SK-N-SH treated with all-trans-retinoic acid at 6 μM for 48 hours (cell line): ENCODE measurements around the gene MEA1.

ENCODE experiments used
- ARNTL ChIP-seq: fragments of 450-650 bp; formaldehyde crosslinking; IDR thresholded peaks from 2 replicates; pipeline ENCODE4 v1.5.0; 2020; ENCODE audit warnings: low read depth, mild to moderate bottlenecking, moderate library complexity, borderline replicate concordance
- BACH2 ChIP-seq: fragments of 250-450 bp; sonication (Bioruptor Pico); IDR thresholded peaks from 2 replicates; pipeline ENCODE4 v1.9.0; 2021; ENCODE audit warnings: mild to moderate bottlenecking, borderline replicate concordance
- CREB5 ChIP-seq: fragments of 250-450 bp; sonication (Bioruptor Pico); IDR thresholded peaks from 2 replicates; pipeline ENCODE4 v1.5.1; 2020; ENCODE audit warnings: low read depth, mild to moderate bottlenecking, moderate library complexity
- GLIS3 ChIP-seq: fragments of 250-450 bp; sonication (Bioruptor Pico); IDR thresholded peaks from 2 replicates; pipeline ENCODE4 v1.5.0; 2020; ENCODE audit warnings: mild to moderate bottlenecking, moderate library complexity
- PATZ1 ChIP-seq: fragments of 250-450 bp; sonication (Bioruptor Pico); IDR thresholded peaks from 2 replicates; pipeline ENCODE4 v1.8.0; 2020; ENCODE audit warnings: mild to moderate bottlenecking, moderate library complexity, borderline replicate concordance
- SNAI2 ChIP-seq: fragments of 250-450 bp; sonication (Bioruptor Pico); IDR thresholded peaks from 2 replicates; pipeline ENCODE4 v1.5.0; 2020; ENCODE audit warnings: mild to moderate bottlenecking, moderate library complexity
- TCF4 ChIP-seq: fragments of 250-450 bp; sonication (Bioruptor Pico); IDR thresholded peaks from 2 replicates; pipeline ENCODE4 v1.8.0; 2021; ENCODE audit warnings: mild to moderate bottlenecking, moderate library complexity, borderline replicate concordance
- TSHZ2 ChIP-seq: fragments of 250-450 bp; sonication (Bioruptor Pico); IDR thresholded peaks from 2 replicates; pipeline ENCODE4 v1.5.0; 2020; ENCODE audit warnings: mild to moderate bottlenecking, moderate library complexity
- ZFP3 ChIP-seq: fragments of 250-450 bp; sonication (Bioruptor Pico); IDR thresholded peaks from 2 replicates; pipeline ENCODE4 v1.5.0; 2020; ENCODE audit warnings: mild to moderate bottlenecking, moderate library complexity
- ZFP30 ChIP-seq: fragments of 450-650 bp; formaldehyde crosslinking; IDR thresholded peaks from 2 replicates; pipeline ENCODE4 v1.5.0; 2022; ENCODE audit warnings: mild to moderate bottlenecking, moderate library complexity
- ZNF565 ChIP-seq: fragments of 450-650 bp; formaldehyde crosslinking; conservative IDR thresholded peaks from 2 replicates; pipeline ENCODE4 v1.5.0; 2020; ENCODE audit warnings: low read depth, mild to moderate bottlenecking, moderate library complexity

GRCh38 chr6:42970871-42971612, 42.7 kb downstream of the MEA1 start:
- TF ChIP-seq ZNF565, result no peak
- TF ChIP-seq SNAI2 (CRISPR knock-in tag), result no peak
- TF ChIP-seq PATZ1 (CRISPR knock-in tag), result no peak
- TF ChIP-seq TCF4 (CRISPR knock-in tag), result no peak
- no peak for TF ChIP-seq ZFP3 (CRISPR knock-in tag)
- TF ChIP-seq ZFP30 (CRISPR knock-in tag), result no peak
- no peak for TF ChIP-seq CREB5
- TF ChIP-seq ARNTL (CRISPR knock-in tag), result no peak
- no peak for TF ChIP-seq TSHZ2 (CRISPR knock-in tag)
- TF ChIP-seq BACH2 (CRISPR knock-in tag), result no peak
- TF ChIP-seq GLIS3 (CRISPR knock-in tag), result no peak
